Subcutaneous abdominal adipose tissue (tissue), 5 donors: ENCODE measurements around the gene NT5C3A.
"Not testable (repeated sequence)": the region's sequence is repeated elsewhere in the genome, so short reads cannot be mapped to it uniquely, and the experiment has no call there.

ENCODE experiments used
- H3K27ac ChIP-seq: one replicate; pipeline ENCODE4 v1.7.0; 2013; ENCODE audit warnings: low read depth, mild to moderate bottlenecking, inconsistent platforms, low read length, moderate library complexity
- H3K27me3 ChIP-seq, 5 donors: one replicate each; pipeline ENCODE4 v1.7.0; 2013; ENCODE audit warnings: low read length in 5 of 5, inconsistent platforms in 1 of 5; ENCODE audit not compliant: control insufficient read depth in 5 of 5, insufficient read depth in 4 of 5
- H3K36me3 ChIP-seq, 5 donors: one replicate each; pipeline ENCODE4 v1.7.0; 2013; ENCODE audit warnings: low read length in 5 of 5; ENCODE audit not compliant: control insufficient read depth in 5 of 5, insufficient read depth in 5 of 5
- H3K4me1 ChIP-seq, 5 donors: one replicate each; pipeline ENCODE4 v1.7.0; 2013; ENCODE audit warnings: low read length in 5 of 5, mild to moderate bottlenecking in 3 of 5, moderate library complexity in 1 of 5; ENCODE audit not compliant: control insufficient read depth in 5 of 5, insufficient read depth in 5 of 5
- H3K4me3 ChIP-seq, 5 donors: one replicate each; pipeline ENCODE4 v1.7.0; 2013; ENCODE audit warnings: low read length in 5 of 5, low read depth in 1 of 5
- H3K9ac ChIP-seq, 5 donors: one replicate each; pipeline ENCODE4 v1.7.0; 2013; ENCODE audit warnings: low read length in 5 of 5, mild to moderate bottlenecking in 4 of 5, moderate library complexity in 3 of 5
- H3K9me3 ChIP-seq, 5 donors: one replicate each; pipeline ENCODE4 v1.7.0; 2013; ENCODE audit warnings: low read length in 5 of 5; ENCODE audit not compliant: control insufficient read depth in 5 of 5
- donor health status: healthy.
- donor health status: healthy.
- donor health status: healthy.
- donor health status: healthy.
- donor health status: healthy.

NT5C3A gene

GRCh38 chr7:32992750-32993149 is 69.8 kb downstream of the NT5C3A start:
- not testable (repeated sequence) for H3K27ac ChIP-seq, H3K4me3 ChIP-seq, H3K9me3 ChIP-seq, H3K27me3 ChIP-seq, H3K36me3 ChIP-seq, H3K9ac ChIP-seq, H3K4me1 ChIP-seq

GRCh38 chr7:32991975-32992700 is 70.4 kb downstream of the NT5C3A start:
- not testable (repeated sequence) for H3K27me3 ChIP-seq, H3K4me1 ChIP-seq, H3K4me3 ChIP-seq, H3K27ac ChIP-seq, H3K9me3 ChIP-seq, H3K9ac ChIP-seq
- H3K36me3 ChIP-seq, result peaks cover 0 to 12% (median 6%) of the 10 kb centered on the region in 5 donors

GRCh38 chr7:32991068-32991585 is 71.4 kb downstream of the NT5C3A start:
- H3K4me1 ChIP-seq, H3K9ac ChIP-seq, H3K9me3 ChIP-seq, H3K4me3 ChIP-seq, H3K27me3 ChIP-seq: not testable (repeated sequence)
- H3K36me3 ChIP-seq, result peaks cover 0 to 18% (median 10%) of the 10 kb centered on the region in 5 donors
- H3K27ac ChIP-seq, result peak overlapping the region; percentile 44

- H3K4me3 ChIP-seq, H3K27me3 ChIP-seq, H3K4me1 ChIP-seq, H3K9me3 ChIP-seq, H3K27ac ChIP-seq, H3K9ac ChIP-seq: not testable (repeated sequence)
- H3K36me3 ChIP-seq, result peaks cover 0 to 19% (median 11%) of the 10 kb centered on the region in 5 donors
These were observed 74.4 kb downstream of the NT5C3A start for GRCh38 chr7:32988148-32988547.

GRCh38 chr7:32979902-32980301 is 82.7 kb downstream of the NT5C3A start:
- H3K4me1 ChIP-seq, H3K9me3 ChIP-seq, H3K4me3 ChIP-seq, H3K9ac ChIP-seq, H3K27ac ChIP-seq, H3K27me3 ChIP-seq: not testable (repeated sequence)
- peaks cover 3 to 19% (median 12%) of the 10 kb centered on the region in 5 donors for H3K36me3 ChIP-seq

GRCh38 chr7:32979246-32979645 is 83.3 kb downstream of the NT5C3A start:
- peaks cover 3 to 19% (median 12%) of the 10 kb centered on the region in 5 donors for H3K36me3 ChIP-seq
- H3K27ac ChIP-seq, result not testable (repeated sequence)

GRCh38 chr7:32977159-32977558 is 85.4 kb downstream of the NT5C3A start:
- not testable (repeated sequence) for H3K9me3 ChIP-seq, H3K9ac ChIP-seq, H3K4me3 ChIP-seq, H3K4me1 ChIP-seq, H3K27ac ChIP-seq, H3K27me3 ChIP-seq
- H3K36me3 ChIP-seq, result peaks cover 3 to 19% (median 12%) of the 10 kb centered on the region in 5 donors

More at GRCh38 chr7:32979246-32979645, 83.3 kb downstream of the NT5C3A start:
- H3K4me3 ChIP-seq, H3K9ac ChIP-seq, H3K9me3 ChIP-seq, H3K4me1 ChIP-seq, H3K27me3 ChIP-seq: not testable (repeated sequence)

- H3K9ac ChIP-seq, H3K4me1 ChIP-seq: not testable (repeated sequence)
These were observed 90.6 kb downstream of the NT5C3A start for GRCh38 chr7:32971967-32972366.

GRCh38 chr7:32967268-32967582 is 95.4 kb downstream of the NT5C3A start:
- not testable (repeated sequence) for H3K4me3 ChIP-seq, H3K27ac ChIP-seq, H3K9me3 ChIP-seq

More at GRCh38 chr7:32971967-32972366, 90.6 kb downstream of the NT5C3A start:
- H3K4me3 ChIP-seq, H3K9me3 ChIP-seq, H3K27me3 ChIP-seq, H3K27ac ChIP-seq, H3K36me3 ChIP-seq: not testable (repeated sequence)

GRCh38 chr7:32966489-32967267 is 95.9 kb downstream of the NT5C3A start:
- not testable (repeated sequence) for H3K4me3 ChIP-seq, H3K27ac ChIP-seq, H3K9ac ChIP-seq, H3K36me3 ChIP-seq, H3K9me3 ChIP-seq, H3K27me3 ChIP-seq
- H3K4me1 ChIP-seq, result peaks cover 2 to 16% (median 13%) of the 10 kb centered on the region in 5 donors

More at GRCh38 chr7:32967268-32967582, 95.4 kb downstream of the NT5C3A start:
- H3K27me3 ChIP-seq, H3K36me3 ChIP-seq, H3K9ac ChIP-seq: not testable (repeated sequence)
- peaks cover 2 to 17% (median 15%) of the 10 kb centered on the region in 5 donors for H3K4me1 ChIP-seq
